HG03045 (cell line): ENCODE results near the gene TPPP.

Source experiments
- ATAC-seq: cut with Tn5 transposase; IDR thresholded peaks from one replicate; pipeline ENCODE4 v1.9.1; 2021; ENCODE audit warnings: mild to moderate bottlenecking, moderate library complexity; ENCODE audit not compliant: unreplicated experiment

TPPP gene

DNA sequence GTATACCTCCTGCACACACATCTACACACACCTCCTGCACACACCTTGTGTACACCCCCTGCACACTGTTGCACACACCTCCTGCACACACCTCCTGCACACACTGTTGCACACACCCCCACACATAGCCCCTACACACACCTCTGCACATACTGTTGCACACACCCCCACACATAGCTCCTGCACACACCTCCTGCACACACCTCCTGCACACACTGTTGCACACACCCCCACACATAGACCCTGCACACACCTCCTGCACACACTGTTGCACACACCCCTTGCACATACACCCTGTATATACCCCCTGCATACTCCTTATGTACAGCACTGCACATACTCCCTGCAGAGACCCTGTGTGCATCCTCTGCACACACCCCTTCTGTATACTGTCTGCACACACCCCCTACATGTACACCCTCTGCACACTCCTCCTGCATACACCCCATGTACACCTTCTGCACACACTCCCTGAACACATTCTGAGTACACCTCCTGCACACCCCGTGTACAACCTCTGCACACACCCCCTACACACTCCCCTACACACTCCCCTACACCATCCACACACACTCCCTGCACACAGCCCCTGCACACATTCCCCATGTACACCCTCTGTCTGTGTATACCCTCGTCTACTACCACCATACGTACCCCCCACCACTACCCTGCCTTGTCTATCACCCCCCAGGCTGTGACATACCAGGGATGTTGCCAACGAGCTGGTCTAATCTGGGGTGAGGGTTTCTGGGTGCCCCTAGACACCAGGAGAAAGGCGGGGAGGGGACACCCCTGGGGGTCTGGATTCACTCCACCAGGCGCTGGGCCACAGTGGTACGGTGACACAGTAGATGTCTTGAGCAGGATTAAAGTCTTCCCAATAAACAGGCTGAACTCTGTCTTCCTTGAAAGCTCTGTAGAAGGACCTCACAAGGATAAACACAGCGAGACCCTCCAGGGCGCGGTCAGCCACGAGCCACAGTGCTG lies 82.1 kb downstream of the TPPP start:
- no peak for ATAC-seq

DNA sequence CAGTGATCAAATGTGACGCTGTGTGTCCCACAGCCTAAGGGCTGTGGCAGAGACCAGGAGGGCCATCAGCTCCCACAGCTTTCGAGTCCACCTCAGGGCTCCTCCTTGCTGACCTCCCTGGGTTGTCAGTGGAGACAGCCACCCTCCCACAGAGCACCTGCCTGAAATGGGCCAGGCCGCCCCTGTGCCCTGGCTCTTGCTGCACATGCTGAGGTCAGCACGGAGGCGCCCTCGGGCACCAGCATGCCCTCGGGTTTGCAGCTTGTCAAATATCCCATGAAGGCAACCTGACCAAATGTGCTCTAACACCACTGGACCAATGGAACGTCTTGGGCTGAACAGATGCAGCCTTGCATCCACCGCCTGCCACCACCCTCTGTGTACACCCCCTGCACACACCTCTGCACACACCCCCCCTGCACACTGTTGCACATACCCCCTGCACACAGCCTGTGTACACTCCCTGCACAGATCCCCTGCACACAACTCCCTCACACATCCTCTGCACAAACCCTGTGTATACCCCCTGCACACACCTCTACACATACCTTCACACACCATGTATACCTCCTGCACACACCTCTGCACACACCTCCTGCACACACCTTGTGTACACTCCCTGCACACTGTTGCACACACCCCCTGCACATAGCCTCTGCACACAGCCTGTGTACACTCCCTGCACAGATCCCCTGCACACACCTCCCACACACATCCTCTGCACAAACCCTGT lies 83.0 kb downstream of the TPPP start:
- no peak for ATAC-seq
